ENCODE results near the gene AJM1.

AJM1 gene

DNA sequence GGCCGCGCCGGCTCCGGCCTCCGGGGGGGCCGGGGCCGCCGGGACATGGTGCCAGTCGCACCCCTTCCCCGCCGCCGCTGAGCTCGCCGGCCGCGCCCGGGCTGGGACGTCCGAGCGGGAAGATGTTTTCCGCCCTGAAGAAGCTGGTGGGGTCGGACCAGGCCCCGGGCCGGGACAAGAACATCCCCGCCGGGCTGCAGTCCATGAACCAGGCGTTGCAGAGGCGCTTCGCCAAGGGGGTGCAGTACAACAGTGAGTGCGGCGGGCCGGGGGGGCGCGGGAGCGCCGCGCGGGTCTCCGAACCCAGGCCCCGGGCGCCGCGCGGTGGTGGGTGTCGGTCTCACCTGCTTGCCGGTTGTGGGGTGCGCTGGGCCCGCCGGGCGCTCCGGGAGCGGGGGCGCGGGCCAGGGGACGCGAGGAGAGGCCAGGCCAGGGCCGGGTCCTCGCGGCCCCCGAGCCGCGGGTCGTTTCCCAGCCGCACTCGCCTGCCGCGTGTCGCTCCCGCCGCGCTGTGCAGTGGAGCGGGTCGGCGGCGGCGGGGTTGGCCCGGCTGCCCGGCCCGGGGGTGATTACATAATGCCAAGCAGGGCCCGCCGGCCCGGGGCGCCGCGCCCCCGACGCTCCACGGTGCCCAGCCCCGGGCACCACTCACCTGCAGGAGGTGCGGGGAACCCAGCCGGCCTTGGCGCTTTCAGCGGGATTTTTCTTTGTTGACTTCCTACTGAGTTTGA is 34.0 kb upstream of the AJM1 start:
- no peak for DNase-seq

GRCh38 chr9:136808806-136809158 is 33.5 kb upstream of the AJM1 start:
- peak; percentile 18 for DNase-seq

- no peak for DNase-seq
Measured at GRCh38 chr9:136814725-136815421, 27.4 kb upstream of the AJM1 start.

- no peak for DNase-seq
Measured at GRCh38 chr9:136815422-136815782, 26.9 kb upstream of the AJM1 start.

DNA sequence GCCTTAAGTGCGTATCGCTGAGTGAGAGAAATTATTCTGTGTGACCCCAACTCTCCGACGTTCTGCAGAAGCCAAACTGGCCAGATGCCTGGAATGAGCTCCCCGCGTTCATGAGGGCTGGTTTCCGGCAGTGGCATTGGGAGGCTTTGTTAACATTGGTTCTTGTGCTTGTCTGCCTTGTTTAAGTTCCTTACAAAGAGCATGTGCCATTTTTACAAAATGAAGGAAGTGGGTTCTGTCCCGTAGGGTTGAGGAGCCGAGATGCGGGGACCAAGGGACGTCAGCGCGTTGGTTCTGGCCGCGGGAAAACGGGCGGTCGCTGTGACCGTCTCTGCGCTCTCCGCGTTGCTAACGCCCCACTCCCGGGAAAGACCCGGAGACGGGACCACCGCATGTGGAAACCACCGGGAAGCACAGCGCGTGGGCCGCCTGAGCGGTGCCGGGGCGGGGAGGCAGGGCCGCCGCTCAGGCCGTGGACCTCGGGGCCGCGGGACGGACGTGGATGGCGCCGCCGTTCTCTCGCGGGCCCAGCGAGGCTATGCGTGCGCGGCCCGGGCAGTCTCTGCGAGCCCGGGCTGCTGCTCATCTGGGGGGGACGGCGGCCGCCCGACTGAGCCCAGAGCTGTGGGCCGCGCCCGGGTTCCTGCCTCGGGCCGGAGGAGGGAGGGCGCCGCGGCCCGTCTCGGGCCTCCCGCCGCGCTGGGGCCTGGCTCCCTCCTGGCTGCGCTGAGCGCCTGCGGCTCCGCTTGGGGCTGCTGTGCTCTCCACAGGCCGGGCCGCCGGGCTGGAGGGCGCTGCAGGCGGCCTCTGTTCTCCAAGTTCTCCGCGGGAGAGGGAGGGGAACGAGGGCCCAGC is 21.1 kb upstream of the AJM1 start:
- peak; percentile 20 for DNase-seq

- DNase-seq = no peak
Measured at GRCh38 chr9:136821826-136822544, 20.3 kb upstream of the AJM1 start.

GRCh38 chr9:136823136-136824046 is 18.9 kb upstream of the AJM1 start:
- no peak for DNase-seq

DNA sequence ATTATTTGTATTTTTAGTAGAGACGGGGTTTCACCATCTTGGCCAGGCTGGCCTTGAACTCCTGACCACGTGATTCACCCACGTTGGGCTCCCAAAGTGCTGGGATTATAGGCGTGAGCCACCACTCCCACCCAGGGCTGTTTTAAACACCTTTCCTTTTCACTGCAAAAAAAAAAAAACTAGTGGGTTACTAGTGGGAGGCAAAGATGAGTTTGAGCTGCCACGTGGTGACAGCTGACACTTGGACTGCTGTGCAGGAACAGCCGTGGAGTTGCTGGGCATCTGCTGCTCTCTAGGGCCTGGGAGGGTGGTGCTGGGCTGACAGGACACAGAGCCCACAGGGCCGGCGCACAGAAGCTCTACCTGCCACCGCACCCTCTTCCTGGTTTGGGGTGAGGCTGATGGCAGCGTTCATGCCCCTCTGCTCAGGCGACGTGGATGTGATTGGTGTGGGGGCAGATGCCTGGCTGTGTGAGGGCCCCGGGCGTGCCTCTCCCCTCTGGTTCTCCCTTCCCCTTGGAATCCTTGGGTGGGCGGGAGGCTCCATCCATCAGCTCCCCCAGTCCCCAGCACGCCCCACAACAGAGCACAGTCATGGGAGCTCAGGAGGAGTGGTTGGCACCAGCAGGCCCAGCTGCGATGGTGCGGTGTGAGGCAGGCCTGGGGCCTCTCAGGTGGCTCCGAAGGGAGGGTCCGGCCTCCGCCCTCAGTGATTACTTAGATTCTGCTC is 17.6 kb upstream of the AJM1 start:
- no peak for DNase-seq

DNA sequence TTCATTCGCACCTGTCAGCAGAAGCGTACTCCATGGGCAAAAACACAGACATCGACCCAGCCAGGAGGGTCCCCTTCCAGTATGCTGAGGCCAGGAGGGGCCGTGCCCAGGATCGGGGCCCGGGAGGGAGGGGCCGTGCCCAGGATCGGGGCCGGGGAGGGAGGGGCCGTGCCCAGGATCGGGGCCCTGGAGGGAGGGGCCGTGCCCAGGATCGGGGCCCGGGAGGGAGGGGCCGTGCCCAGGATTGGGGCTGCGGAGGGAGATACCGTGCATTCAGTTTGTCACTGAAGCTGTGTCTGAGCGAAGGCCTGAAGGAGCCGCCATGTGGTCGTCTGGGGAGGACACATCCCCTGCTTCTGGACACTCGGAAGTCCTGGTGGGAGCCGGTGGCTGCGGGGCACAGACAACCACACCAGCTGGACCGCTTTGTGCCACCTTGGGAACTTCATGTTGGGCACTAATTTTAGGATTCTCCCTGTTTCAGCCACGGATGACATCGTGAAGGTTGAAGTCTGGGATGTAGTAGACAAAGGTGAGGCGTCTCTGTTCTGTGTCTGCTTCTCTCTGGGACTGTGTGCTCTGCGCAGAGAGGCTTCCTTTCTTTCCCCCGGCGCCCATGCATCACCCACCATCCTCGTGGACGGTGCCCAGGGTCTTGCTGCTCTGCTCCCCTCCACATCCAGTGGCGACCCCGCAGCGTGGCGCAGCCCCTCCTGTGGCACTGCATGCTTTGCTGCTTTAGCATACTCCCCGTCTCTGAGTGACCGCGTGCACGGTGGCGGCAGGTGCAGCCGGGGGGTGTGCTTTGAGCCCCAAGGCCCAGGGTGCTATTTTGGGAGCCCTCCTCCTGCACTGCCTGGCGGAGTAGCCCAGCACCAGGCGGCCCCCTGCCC is 16.7 kb upstream of the AJM1 start:
- DNase-seq = no peak

- no peak for DNase-seq
Measured at GRCh38 chr9:136826188-136826541, 16.1 kb upstream of the AJM1 start.

DNA sequence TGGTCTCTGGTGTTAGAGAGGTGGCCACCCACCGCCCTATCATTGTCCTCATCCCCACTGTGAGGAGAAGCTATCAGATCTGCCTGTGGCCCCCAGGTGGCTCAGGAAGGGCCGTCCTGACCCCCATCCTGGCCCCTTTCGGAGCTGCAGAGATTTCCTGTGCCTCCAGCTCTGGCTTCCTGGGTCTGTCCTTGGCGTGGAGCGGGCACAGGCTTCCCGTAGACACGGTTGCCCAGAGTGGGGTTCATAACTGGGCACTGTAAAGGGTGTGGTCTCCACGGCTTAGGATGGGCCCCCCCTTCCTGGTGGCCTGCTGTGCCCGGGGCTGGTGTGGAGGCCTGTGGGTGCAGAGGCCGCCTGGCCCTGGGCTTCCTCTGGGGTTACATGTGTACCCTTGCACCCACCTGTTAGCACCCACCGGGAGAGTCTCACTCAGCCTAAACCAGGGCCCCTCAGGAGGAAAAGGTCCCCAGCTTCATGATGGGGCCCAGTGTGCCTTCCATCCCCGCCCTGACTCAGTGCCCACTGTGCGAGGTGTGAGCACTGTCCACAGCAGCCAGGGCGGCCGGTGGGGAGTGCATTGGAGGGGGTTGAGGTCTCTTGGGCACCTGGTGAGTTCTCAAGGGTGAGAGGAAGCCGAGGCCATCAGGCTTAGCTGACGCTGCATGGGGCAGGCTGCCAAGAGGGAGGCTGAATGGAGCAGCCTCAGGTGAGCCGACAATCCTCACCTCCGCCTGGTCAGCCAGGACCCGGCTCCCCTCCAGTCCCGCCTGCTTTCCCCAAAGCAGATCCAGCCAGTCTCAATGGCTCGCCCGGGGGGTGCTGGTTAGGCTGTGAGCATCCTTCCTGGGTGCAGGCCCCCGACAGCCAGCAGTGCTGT is 15.3 kb upstream of the AJM1 start:
- no peak for DNase-seq

DNA sequence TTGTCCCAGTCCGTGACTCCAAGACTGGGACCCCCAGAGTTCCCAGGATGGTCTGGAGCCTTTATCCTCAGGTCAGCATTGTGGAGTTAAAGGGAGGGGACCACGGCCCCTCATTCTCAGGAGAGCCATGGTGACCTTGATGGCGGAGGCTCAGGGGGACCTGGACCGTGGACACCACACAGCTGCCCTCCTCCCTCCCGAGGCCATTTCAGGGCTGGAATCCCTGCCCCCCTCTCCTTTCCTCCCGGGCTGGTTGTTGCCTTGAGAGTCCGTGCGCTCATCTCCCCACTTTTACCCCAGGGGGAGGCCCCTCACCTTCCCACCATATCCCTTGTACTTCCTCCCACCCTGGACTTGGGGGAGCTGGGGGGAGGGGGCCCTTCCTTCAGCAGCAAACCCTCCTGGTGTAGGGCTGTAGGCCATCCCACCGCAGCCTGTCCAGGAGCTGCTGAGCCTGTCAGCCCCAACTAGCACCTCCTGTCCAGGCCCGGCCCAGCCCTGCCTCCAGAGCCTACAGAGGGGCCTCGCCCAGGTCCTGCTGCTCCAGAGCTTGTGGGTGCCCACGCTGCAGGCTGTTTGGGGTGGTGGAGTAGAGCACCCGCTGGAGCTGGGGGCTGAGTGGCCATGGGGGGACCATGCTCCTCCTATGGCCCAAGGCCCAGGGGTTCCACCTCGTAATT is 14.3 kb upstream of the AJM1 start:
- DNase-seq = no peak

DNA sequence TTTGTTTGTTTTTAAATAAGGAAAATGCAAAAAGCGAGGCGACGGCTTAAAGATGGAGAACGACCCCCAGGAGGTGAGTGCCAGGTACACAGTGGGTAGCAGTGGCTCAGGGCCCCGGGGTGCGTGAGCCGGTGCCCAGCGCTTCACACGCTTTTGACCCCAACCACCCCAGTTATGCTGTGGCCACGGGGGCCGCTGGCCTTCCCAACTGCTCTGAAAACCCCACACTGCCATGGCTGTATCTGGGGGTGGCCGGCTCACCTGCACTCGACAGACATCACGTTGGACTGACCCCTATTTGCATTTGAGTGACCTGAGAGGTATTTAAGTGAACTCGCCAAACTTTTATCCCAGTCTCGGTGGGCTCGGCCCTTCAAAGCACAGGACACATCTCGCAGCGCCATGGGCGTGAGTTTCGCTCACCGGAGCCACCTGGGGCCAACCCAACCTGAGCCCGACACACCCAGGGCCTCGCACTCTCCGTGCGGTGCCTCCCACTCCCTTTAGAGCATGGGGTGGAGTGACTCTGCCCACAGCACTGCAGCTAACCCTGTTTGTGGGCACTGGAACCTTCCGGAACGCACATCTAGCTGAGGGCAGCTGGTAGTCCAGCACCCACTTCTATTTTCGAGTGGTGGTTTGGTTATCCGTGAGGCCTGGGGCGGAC is 13.7 kb upstream of the AJM1 start:
- no peak for DNase-seq

- DNase-seq = no peak
Measured at GRCh38 chr9:136829412-136829811, 12.9 kb upstream of the AJM1 start.

- no peak for DNase-seq
Measured at GRCh38 chr9:136829981-136830885, 12.0 kb upstream of the AJM1 start.

GRCh38 chr9:136831002-136831719 is 11.1 kb upstream of the AJM1 start:
- no peak for DNase-seq

Measured in suppressor macrophage treated with lipopolysaccharide for 4 hours (primary cell).